ENCODE results near the gene BRME1.

The BRME1 gene

GRCh38 chr19:13875824-13876223 is 30.1 kb downstream of the BRME1 start:
- Histone ChIP-seq H3K27me3 (ENCODE audit: insufficient read depth, low read length) (no peaks in the 10 kb centered on the region), H4K12ac (ENCODE audit: low read depth, low read length) (no peak overlapping the region), H3K27ac (ENCODE audit: low read depth, low read length) (no peak overlapping the region), H3K79me1 (ENCODE audit: low read length) (peaks cover 13% of the 10 kb centered on the region), H3K4ac (ENCODE audit: low read depth, low read length) (no peak overlapping the region), H3K4me1 (ENCODE audit: control insufficient read depth in 1 of 2, insufficient read depth in 2 of 2, low read length in 2 of 2) (peaks cover 20 to 26% of the 10 kb centered on the region in 2 experiments), H2AFZ (ENCODE audit: insufficient read depth, low read length, poor library complexity) (no peak overlapping the region), H3K18ac (ENCODE audit: low read length) (no peak overlapping the region), H3K79me2 (ENCODE audit: control insufficient read depth, insufficient read depth, low read length, poor library complexity) (no peaks in the 10 kb centered on the region), H4K91ac (ENCODE audit: low read depth, low read length) (no peak overlapping the region), H4K8ac (ENCODE audit: low read depth, low read length) (no peak overlapping the region), H2BK12ac (ENCODE audit: low read length) (no peak overlapping the region), H3K4me2 (ENCODE audit: low read length) (no peak overlapping the region), H3K9me3 (ENCODE audit: insufficient read depth, low read depth, low read length) (peaks cover 3% of the 10 kb centered on the region), H2AK5ac (ENCODE audit: low read length) (peak overlapping the region; percentile 12), H3K23ac (ENCODE audit: low read length) (no peak overlapping the region), H2BK5ac (ENCODE audit: low read depth, low read length, poor library complexity) (no peak overlapping the region), H3K14ac (ENCODE audit: low read length) (no peak overlapping the region), H3K36me3 (ENCODE audit: control insufficient read depth in 1 of 2, insufficient read depth in 2 of 2, low read length in 2 of 2) (no peaks in the 10 kb centered on the region), H2BK120ac (ENCODE audit: insufficient read depth, low read length, poor library complexity) (no peak overlapping the region), H3K9ac (ENCODE audit: low read length) (no peak overlapping the region), H3K4me3 (ENCODE audit: low read depth, low read length) (no peak overlapping the region)
- WGBS (ENCODE audit: extremely low coverage, insufficient coverage, insufficient read length), result no CpG with 5 or more reads among the region's 5 CpGs
- no peak for DNase-seq

GRCh38 chr19:13873834-13874515 is 31.9 kb downstream of the BRME1 start:
- Histone ChIP-seq H3K27me3 (ENCODE audit: insufficient read depth, low read length) (no peaks in the 10 kb centered on the region), H4K12ac (ENCODE audit: low read depth, low read length) (no peak overlapping the region), H4K91ac (ENCODE audit: low read depth, low read length) (no peak overlapping the region), H2BK120ac (ENCODE audit: insufficient read depth, low read length, poor library complexity) (peak overlapping the region; percentile 25), H4K8ac (ENCODE audit: low read depth, low read length) (peak overlapping the region; percentile 18), H2AFZ (ENCODE audit: insufficient read depth, low read length, poor library complexity) (peak overlapping the region; percentile 37), H2AK5ac (ENCODE audit: low read length) (no peak overlapping the region), H3K9ac (ENCODE audit: low read length) (no peak overlapping the region), H3K79me2 (ENCODE audit: control insufficient read depth, insufficient read depth, low read length, poor library complexity) (no peaks in the 10 kb centered on the region), H3K27ac (ENCODE audit: low read depth, low read length) (no peak overlapping the region), H3K4me2 (ENCODE audit: low read length) (no peak overlapping the region), H3K36me3 (ENCODE audit: control insufficient read depth in 1 of 2, insufficient read depth in 2 of 2, low read length in 2 of 2) (no peaks in the 10 kb centered on the region), H3K79me1 (ENCODE audit: low read length) (peaks cover 7% of the 10 kb centered on the region), H2BK5ac (ENCODE audit: low read depth, low read length, poor library complexity) (no peak overlapping the region), H3K4ac (ENCODE audit: low read depth, low read length) (no peak overlapping the region), H3K18ac (ENCODE audit: low read length) (no peak overlapping the region), H3K4me1 (ENCODE audit: control insufficient read depth in 1 of 2, insufficient read depth in 2 of 2, low read length in 2 of 2) (peaks cover 14 to 21% of the 10 kb centered on the region in 2 experiments), H2BK12ac (ENCODE audit: low read length) (peak overlapping the region; percentile 32), H3K14ac (ENCODE audit: low read length) (no peak overlapping the region), H3K4me3 (ENCODE audit: low read depth, low read length) (no peak overlapping the region), H3K23ac (ENCODE audit: low read length) (no peak overlapping the region), H3K9me3 (ENCODE audit: insufficient read depth, low read depth, low read length) (peaks cover 3% of the 10 kb centered on the region)
- no CpG with 5 or more reads among the region's 35 CpGs for WGBS (ENCODE audit: extremely low coverage, insufficient coverage, insufficient read length)
- peak in 1 of 2 donors; percentile 52 for DNase-seq

- peak overlapping the region; percentile 28 for H2BK120ac ChIP-seq (ENCODE audit: insufficient read depth, low read length, poor library complexity)
- no peaks in the 10 kb centered on the region for H3K36me3 ChIP-seq (ENCODE audit: control insufficient read depth in 1 of 2, insufficient read depth in 2 of 2, low read length in 2 of 2)
- H2BK5ac ChIP-seq (ENCODE audit: low read depth, low read length, poor library complexity), result no peak overlapping the region
- DNase-seq, result no peak
- no peak overlapping the region for H4K12ac ChIP-seq (ENCODE audit: low read depth, low read length)
- no peaks in the 10 kb centered on the region for H3K27me3 ChIP-seq (ENCODE audit: insufficient read depth, low read length)
- H3K4me1 ChIP-seq (ENCODE audit: control insufficient read depth in 1 of 2, insufficient read depth in 2 of 2, low read length in 2 of 2), result peaks cover 14 to 21% of the 10 kb centered on the region in 2 experiments
- H4K91ac ChIP-seq (ENCODE audit: low read depth, low read length), result peak overlapping the region; percentile 65
- peak overlapping the region; percentile 26 for H4K8ac ChIP-seq (ENCODE audit: low read depth, low read length)
- H3K27ac ChIP-seq (ENCODE audit: low read depth, low read length), result no peak overlapping the region
- WGBS (ENCODE audit: extremely low coverage, insufficient coverage, insufficient read length), result no CpG with 5 or more reads among the region's 45 CpGs
- peaks cover 7% of the 10 kb centered on the region for H3K79me1 ChIP-seq (ENCODE audit: low read length)
- H2AK5ac ChIP-seq (ENCODE audit: low read length), result peak overlapping the region; percentile 70
- H3K4me3 ChIP-seq (ENCODE audit: low read depth, low read length), result peak overlapping the region; percentile 48
- H3K4me2 ChIP-seq (ENCODE audit: low read length), result peak overlapping the region; percentile 66
- no peak overlapping the region for H3K4ac ChIP-seq (ENCODE audit: low read depth, low read length)
- H2BK12ac ChIP-seq (ENCODE audit: low read length), result no peak overlapping the region
- no peak overlapping the region for H3K14ac ChIP-seq (ENCODE audit: low read length)
- no peak overlapping the region for H3K9ac ChIP-seq (ENCODE audit: low read length)
- no peaks in the 10 kb centered on the region for H3K79me2 ChIP-seq (ENCODE audit: control insufficient read depth, insufficient read depth, low read length, poor library complexity)
- peaks cover 3% of the 10 kb centered on the region for H3K9me3 ChIP-seq (ENCODE audit: insufficient read depth, low read depth, low read length)
- H2AFZ ChIP-seq (ENCODE audit: insufficient read depth, low read length, poor library complexity), result peak overlapping the region; percentile 57
- no peak overlapping the region for H3K23ac ChIP-seq (ENCODE audit: low read length)
- H3K18ac ChIP-seq (ENCODE audit: low read length), result peak overlapping the region; percentile 43
Observed at GRCh38 chr19:13872695-13873389, 33.1 kb downstream of the BRME1 start.

GRCh38 chr19:13872339-13872694 is 33.6 kb downstream of the BRME1 start:
- H3K36me3 ChIP-seq (ENCODE audit: control insufficient read depth in 1 of 2, insufficient read depth in 2 of 2, low read length in 2 of 2), result no peaks in the 10 kb centered on the region
- H3K4me3 ChIP-seq (ENCODE audit: low read depth, low read length), result no peak overlapping the region
- H2BK120ac ChIP-seq (ENCODE audit: insufficient read depth, low read length, poor library complexity), result peak overlapping the region; percentile 28
- peaks cover 7% of the 10 kb centered on the region for H3K79me1 ChIP-seq (ENCODE audit: low read length)
- no peak overlapping the region for H3K14ac ChIP-seq (ENCODE audit: low read length)
- H4K8ac ChIP-seq (ENCODE audit: low read depth, low read length), result no peak overlapping the region
- H3K4me1 ChIP-seq (ENCODE audit: control insufficient read depth in 1 of 2, insufficient read depth in 2 of 2, low read length in 2 of 2), result peaks cover 14 to 21% of the 10 kb centered on the region in 2 experiments
- no peak overlapping the region for H3K23ac ChIP-seq (ENCODE audit: low read length)
- DNase-seq, result no peak
- no peak overlapping the region for H4K91ac ChIP-seq (ENCODE audit: low read depth, low read length)
- no peaks in the 10 kb centered on the region for H3K27me3 ChIP-seq (ENCODE audit: insufficient read depth, low read length)
- peak overlapping the region; percentile 66 for H3K4me2 ChIP-seq (ENCODE audit: low read length)
- no CpG with 5 or more reads among the region's 5 CpGs for WGBS (ENCODE audit: extremely low coverage, insufficient coverage, insufficient read length)
- H3K27ac ChIP-seq (ENCODE audit: low read depth, low read length), result no peak overlapping the region
- peak overlapping the region; percentile 30 for H2AFZ ChIP-seq (ENCODE audit: insufficient read depth, low read length, poor library complexity)
- H3K18ac ChIP-seq (ENCODE audit: low read length), result no peak overlapping the region
- no peak overlapping the region for H2BK12ac ChIP-seq (ENCODE audit: low read length)
- peaks cover under 1% of the 10 kb centered on the region for H3K9me3 ChIP-seq (ENCODE audit: insufficient read depth, low read depth, low read length)
- no peak overlapping the region for H2BK5ac ChIP-seq (ENCODE audit: low read depth, low read length, poor library complexity)
- H3K9ac ChIP-seq (ENCODE audit: low read length), result no peak overlapping the region
- H3K4ac ChIP-seq (ENCODE audit: low read depth, low read length), result no peak overlapping the region
- H3K79me2 ChIP-seq (ENCODE audit: control insufficient read depth, insufficient read depth, low read length, poor library complexity), result no peaks in the 10 kb centered on the region
- H2AK5ac ChIP-seq (ENCODE audit: low read length), result no peak overlapping the region
- H4K12ac ChIP-seq (ENCODE audit: low read depth, low read length), result no peak overlapping the region
